ENCODE results near the gene PTGFRN.
"Not testable (repeated sequence)": the region's sequence is repeated elsewhere in the genome, so short reads cannot be mapped to it uniquely, and the experiment has no call there.

Gene PTGFRN

DNA sequence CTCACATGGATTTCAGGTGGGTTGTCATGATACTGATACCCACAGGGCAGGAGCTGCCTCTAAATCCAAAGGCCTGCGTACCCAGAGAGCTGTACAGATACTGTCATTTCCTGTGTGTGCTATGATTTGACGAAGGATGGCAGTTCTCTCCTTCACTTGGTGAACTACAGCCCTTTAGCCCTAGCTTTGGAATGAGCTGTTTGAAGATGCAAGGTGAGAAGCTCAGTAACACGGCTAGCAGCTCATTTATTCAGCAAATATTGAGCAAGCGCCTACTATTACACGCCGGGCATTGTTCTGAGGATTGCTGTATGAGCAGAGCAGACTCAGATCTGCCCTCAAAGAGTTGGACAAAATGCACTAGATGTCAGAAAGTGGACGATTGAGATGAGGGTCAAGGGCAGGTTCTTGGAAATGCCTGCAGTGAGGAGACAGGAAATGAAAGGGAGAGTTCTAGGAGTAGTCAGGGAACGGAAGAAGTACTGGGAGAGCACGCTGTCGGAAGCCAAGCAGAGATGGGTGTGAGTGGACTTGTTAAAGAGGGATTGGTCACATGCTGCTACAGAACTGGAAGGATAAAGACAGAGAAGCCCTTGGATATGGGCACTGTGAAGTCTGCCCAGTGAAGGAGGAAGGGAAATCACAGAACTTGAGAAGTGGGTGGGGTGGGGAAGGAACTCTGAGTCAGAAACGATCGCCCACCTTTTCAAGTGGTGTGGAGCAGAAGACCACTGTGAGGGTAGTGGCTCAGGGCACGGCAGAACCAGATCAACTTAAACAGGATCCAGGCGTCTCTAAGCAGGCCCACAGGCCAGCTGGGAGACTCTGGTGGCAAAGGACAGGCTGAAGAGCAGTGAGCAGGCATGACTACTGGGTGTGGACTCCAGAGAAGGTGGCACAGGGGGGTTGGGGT lies 7.1 kb downstream of the PTGFRN start:
- no peak for DNase-seq (ENCODE audit: low spot score)

DNA sequence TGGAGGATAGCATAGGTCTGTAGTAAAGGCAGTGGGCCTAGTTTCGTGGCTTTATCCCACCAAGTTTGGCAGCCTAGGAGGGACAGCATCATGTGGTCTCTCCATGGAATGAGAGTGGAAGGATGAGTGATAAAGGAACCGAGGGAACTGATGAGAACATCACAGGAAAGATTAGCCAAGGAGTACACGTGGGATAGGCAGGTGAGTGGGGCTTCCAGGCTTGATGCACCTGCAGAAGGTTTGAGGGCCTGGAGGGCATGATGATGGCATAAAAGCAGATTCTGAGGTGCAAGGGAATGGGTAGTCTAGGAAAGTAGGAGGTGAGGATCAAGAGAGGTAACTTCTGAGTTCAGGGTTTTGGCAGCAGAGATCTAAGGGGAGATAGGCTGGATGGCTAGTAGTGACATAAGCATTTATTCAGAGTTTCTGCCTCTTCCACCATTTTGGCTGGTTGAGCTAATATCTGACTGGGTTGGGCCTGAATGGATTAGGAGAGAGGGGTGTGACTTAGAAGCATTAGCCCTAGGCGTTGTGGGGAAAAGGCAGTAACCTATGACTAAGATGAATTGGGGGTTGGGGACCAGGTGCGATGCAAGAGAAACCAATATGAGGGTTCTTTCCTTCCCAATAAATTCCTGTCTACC lies 9.1 kb downstream of the PTGFRN start:
- DNase-seq (ENCODE audit: low spot score) = no peak

DNA sequence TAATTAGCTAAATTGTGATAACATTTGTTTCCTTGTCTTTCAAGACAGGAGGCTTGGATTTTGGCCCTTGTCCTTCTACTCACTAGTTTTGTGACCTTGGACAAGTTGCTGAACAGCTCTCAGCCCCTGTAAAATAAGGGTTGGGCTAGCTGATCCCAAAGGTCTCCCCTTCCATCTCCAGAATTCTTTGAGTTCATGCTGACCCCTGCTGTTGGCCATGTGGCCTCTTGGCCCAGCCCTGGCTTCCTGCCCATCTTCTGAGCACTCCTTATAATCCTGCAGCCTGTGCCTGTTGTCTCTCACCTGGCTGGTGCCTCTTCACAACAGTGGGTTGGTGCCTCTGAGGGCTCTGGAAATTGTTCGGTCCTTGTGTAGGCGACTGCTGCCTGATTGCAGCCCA lies 10.1 kb downstream of the PTGFRN start:
- no peak for DNase-seq (ENCODE audit: low spot score)

DNA sequence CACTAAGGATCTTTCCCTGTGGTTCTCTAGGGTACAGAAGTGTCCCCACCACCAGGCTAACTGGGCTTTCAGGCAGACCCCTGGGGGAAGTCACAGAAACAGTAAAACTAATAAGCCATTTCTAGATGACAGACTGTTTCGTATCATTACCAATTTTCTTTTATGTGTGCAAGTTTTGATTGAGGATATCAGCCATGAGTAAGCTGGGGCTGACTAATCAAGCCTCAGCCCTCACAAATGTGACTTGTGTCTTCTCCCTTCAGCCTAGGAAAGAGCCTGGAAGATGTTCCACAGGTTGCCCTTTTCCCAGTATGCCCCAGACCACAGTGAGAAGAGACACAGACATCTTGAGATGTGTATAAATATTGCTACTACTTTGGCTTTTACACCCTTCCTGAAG lies 10.5 kb downstream of the PTGFRN start:
- DNase-seq (ENCODE audit: low spot score) = no peak

DNA sequence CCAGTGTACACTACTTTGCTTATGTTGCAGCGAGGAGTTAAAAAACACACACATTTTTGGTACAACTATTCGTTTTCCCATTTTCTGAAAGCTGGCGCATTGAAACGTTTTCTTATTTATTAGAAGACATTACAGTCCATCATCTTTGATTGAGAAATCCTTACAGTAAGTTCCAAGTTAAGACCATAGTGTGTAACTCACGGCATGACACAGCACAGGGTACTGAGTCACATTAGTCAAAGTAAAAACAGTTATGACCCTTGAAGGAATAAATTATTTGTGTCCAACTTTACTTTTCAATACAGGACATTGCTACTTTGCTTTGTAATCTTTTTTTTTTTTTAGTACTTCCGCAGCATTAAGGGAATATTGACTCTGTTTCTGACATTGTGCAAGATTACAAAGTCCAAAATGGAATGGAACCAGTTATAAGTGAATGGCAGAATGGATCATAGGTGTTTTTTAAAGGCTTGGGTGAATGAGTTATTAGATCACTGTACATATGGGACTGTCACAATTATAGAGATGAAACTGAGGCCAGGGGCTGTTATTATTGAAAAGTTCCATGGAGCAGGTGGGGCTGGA lies 11.7 kb downstream of the PTGFRN start:
- no peak for DNase-seq (ENCODE audit: low spot score)

DNA sequence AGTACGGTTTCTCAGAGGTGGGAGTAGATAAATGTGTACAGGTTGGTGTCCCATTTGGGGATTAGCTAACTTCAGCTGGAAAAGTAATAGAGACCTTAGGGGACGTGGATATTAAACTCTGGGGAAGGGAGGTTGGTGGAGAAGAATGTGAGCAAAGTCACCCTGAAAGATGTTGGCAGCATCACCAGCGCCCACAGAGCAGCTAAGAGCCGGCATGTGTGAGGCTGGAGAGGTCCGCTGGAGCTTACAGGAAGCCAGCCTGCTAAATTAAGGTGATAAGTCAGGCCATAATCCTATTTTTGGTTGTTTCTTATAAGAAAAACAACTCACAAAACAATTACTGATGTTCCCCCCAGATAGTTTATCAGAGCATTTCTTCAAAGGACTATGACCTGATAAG lies 12.2 kb downstream of the PTGFRN start:
- no peak for DNase-seq (ENCODE audit: low spot score)

DNA sequence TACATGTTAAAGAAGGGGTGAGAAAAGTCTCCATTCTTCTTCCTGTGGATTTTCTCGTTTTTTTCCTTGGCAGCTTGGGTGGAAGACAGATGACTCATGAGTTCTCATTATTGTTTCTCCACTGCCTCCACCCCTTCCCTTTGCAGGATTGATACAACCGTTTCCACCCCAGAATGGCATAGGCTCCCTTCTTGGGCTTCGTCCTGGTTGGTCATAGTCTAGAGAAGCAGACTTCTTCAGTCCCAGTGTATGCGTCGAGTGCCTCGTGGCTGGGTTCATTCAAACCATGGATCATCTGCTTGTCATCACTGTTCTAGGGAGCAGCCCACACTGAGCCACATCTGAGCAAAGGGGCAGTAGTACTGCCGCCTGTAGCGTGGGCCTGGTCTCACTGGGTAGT lies 13.7 kb downstream of the PTGFRN start:
- DNase-seq (ENCODE audit: low spot score) = no peak

DNA sequence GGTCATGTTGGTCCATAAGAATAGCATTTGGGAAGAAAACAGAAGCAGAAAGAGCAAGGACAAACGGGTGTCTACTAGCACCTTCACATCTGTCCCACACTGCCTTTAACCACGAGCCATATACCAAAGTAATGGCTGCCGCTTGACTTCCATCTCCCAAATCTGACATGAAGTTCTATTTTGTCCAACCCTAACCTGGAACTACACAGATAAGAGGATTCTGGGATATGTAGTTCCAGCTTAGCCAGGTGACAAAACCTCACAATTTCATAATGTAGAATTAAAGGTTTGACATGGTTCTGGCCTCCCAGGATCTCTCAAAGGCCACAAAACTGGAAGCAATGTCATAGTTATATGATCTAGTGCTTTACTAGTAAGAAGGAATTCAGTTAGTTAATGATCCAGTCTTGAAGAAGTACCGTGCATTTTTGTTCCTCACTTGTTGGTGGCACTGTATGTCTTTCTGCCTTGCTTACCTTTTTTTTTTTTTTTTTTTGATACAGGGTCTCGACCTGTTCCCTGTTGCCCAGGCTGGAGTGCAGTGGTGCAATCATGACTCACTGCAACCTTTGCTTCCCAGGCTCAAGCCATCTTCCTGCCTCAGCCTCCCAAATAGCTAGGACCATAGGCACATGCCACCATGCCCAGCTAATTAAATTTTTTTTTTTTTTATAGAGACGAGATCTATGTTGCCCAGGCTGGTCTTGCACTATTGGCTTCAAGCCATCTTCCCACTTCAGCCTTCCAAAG lies 17.5 kb downstream of the PTGFRN start:
- DNase-seq (ENCODE audit: low spot score) = no peak

DNA sequence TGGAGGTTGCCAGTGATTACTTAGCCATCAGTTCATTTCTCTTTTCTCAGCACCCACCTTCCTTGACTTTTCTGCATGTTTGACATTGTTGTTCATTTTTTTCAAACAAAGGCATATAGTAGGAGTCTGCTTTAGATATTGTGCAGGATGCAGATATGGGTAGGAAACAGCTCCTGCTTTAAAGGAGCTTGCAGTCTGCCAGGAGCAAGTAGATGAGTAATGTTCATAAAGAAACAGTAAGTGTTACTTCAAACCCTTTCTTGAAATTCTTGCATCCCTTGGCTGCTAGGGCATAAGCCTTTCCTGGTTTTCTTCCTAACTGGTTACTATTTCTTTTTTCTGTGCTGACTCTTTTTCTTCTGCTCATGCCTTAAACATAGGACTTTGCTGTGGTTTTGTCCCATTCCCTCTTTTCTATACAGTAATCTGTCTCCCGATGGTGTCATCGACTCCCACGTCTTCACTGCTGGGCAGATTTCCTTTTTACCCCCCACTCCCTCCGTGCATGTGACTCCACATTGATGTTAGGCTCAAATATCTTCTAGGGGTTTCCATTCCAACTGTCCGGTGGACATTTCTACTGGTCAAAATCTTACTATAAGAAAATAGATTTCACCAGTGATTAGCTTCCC lies 20.4 kb downstream of the PTGFRN start:
- DNase-seq (ENCODE audit: low spot score) = no peak

DNA sequence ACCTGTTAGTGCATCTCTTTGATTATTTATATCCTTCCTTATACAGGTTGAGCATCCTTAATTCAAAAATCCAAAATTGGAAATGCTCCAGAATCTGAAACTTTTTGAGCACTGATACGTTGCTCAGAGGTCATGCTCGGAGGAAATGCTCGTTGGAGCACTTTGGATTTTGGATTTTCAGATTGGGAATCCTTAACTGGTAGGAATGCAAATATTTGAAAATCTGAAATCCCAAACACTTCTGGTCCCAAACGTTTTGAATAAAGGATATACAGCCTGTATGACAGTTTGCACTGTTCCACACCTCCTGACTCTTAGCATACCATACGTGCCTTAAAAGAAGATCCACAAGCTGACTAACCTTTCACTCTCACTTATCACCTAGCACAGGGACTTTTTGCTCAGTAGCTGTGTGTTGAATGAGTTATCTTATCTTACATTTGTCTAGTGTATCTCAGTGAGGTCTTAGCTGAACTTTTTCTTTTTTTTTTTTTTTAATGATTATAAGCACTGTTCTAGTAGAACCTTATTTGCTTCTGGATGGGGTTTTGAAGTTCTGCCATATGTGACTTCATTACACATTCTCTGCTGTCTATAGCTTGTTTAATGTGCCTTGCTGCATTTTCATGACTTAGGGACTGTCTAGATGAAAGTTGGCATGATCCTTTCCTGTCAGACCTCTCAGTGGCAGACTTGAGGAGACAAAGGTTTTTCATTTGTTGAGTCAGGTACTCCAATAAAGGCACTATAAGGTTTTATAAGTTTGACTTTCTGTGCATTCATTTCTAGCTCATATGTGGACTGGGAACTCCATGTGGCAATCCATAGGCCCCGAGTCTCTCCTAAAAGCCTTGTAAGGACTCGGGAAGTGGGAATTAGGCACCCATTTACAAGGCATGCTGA lies 21.6 kb downstream of the PTGFRN start:
- no peak for DNase-seq (ENCODE audit: low spot score)

DNA sequence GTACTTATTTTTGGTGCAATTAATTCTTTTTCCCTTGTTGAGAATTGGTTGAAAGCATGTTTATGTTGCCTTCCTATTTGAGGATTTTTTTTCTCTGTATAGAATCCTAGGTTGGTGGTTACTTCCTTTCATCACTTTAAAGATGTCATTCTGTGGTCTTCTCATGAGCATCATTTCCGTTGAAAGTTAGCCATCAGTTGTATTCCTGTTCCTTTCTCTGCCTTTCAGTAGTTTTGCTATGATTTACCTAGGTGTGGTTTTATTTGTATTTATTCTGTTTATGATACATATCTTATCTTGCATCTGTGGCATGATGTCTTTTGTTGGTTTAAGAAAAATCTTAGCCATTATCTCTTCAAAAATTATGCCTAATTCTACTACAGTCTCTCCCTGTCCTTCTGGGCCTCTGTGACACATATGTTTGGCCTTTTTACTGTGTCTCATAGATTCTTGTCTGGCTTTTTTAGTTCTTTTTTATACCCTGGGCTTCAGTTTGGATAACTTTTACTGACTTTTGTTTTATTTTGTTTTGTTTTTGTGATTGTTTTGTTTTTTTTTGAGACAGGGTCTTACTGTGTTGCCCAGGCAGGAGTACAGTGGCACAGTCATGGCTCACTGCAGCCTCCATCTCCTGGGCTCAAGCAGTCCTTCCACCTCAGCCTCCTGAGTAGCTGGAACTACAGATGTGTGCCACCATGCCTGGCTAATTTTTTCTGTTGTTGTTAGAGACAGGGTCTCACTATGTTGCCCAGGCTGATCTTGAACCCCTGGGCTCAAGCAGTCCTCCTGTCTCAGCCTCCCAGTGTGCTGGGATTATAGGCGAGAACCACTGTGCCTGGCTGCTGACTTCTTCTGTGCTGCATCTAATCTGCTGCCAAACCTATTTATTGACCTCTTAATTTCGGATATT lies 24.1 kb downstream of the PTGFRN start:
- no peak for DNase-seq (ENCODE audit: low spot score)

DNA sequence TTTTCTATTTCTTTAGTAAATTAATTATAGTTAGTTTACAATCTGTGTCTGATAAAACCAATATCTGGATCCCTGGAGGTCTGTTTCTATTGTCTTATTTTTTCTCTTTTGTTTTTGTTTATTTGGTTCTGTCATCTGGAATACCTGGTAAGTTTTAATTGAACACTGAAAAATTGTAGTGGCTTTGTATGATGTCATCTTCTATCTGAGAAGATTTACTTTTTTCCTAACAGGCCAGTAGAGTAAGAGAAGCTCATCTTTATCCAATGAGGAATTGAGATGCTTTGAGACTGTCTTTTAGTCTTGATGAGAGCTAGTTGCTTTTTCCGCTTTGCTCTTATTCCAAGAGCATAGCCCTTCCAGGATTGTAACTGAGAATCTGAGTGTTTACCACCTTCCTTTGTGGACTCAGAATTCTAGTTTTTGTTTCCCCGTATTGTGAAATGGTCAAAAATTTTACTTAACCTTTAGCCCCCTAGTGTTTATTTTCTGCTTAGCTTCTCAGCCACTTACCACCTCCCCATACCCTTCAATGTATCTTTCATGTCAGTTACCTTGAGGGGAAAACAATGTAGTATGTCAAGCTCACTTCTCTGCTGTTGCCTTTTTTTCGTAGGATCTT lies 25.0 kb downstream of the PTGFRN start:
- peak; percentile 9 for DNase-seq (ENCODE audit: low spot score)

DNA sequence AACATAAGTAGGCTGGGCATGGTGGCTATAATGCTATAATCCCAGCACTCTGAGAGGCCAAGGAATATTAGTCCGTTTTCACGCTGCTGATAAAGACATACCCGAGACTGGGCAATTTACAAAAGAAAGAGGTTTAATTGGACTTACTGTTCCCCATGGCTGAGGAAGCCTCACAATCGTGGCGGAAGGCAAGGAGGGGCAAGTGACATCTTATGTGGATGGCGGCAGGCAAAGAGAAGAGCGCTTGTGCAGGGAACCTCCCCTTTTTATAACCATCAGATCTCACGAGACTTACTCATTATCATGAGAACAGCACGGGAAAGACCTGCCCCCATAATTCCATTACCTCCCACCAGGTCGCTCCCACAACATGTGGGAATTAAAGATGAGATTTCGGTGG lies 28.5 kb downstream of the PTGFRN start:
- no peak for DNase-seq (ENCODE audit: low spot score)

DNA sequence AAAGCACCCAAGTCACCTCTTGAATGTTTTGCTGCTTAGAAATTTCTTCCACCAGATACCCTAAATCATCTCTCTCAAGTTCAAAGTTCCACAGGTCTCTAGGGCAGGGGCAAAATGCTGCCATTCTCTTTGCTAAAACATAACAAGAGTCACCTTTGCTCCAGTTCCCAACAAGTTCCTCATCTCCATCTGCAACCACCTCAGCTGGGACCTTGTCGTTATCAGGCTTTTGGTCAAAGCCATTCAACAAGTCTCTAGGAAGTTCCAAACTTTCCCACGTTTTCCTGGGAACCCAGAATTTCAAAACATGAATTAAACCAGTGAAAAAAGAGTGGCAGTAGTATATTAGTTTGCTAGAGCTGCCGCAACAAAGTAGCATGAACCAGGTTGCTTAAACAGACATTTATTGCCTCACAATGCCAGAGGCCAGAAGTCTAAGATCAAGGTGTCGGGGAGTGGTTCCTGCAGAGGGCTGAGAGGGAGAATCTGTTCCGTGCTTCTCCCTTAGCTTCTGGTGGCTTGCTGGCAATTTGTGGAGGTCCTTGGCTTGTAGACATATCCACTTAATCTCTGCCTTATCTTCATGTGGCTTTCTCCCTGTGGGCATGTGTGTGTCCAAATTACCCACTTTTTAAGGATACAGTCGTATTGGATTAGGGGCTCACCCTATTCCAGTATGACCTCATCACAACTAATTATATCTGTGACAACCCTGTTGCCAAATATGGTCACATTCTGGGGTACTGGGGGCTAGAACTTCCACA lies 30.2 kb downstream of the PTGFRN start:
- DNase-seq (ENCODE audit: low spot score) = not testable (repeated sequence)

DNA sequence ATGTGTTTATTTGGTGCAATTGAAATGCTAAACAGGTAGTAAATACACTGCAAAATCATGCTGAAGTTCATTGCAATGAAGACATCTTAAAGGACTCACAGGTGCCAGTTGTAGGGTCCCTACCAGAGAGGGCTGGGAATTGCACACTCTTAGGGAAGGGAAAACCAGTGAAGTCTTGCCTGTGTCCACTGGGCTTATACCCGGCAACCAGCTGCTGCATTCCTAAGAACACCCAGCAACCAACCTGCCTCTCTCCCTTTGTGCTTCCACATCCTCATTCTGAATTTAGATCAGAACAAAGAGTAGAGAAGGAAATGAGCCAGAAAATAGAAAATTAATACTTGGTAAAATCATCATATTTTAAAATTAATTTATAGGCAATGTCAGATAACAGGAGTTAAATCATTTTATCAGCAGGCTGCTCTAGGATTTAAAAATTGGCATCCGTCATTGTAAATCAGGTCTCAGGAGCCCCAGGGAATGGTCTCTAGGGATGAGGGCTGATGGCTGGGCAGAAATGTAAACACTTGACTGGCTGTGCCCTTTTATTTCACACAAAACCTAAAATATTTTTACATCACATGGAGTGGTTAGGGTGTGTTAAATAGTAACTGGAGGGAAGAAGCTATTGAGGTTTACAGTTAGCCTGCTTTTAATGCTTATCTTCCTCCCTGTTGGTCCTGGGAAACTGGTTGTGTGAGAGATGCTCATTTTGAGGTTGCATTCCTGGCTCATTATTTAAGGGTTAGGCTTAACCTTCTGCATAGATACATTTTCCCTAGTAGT lies 31.3 kb downstream of the PTGFRN start:
- no peak for DNase-seq (ENCODE audit: low spot score)

DNA sequence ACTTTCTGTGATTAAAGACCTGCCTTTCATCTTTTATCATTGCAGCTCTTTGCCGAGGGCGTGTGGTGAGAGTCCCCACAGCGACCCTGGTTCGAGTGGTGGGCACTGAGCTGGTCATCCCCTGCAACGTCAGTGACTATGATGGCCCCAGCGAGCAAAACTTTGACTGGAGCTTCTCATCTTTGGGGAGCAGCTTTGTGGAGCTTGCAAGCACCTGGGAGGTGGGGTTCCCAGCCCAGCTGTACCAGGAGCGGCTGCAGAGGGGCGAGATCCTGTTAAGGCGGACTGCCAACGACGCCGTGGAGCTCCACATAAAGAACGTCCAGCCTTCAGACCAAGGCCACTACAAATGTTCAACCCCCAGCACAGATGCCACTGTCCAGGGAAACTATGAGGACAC lies 32.0 kb downstream of the PTGFRN start:
- DNase-seq (ENCODE audit: low spot score) = no peak

DNA sequence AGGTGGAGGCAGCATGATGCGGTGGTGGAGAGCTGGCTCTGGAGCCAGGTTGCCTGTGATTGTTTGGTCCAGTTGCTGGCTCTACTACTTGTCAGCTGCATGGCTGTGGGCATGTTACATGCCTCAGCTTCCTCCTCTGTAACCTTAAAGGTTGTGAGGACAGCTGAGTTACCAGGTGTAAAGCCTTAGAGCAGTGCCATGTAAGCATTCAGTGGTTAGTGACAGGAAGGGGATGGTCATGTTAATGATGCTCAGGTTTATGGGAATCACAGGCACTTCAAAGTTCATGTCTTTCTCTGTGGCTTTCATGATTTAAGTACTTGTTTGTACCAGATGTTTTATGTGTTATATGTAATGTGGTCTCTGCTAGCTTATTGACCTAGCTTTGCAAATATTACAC lies 32.6 kb downstream of the PTGFRN start:
- DNase-seq (ENCODE audit: low spot score) = no peak

DNA sequence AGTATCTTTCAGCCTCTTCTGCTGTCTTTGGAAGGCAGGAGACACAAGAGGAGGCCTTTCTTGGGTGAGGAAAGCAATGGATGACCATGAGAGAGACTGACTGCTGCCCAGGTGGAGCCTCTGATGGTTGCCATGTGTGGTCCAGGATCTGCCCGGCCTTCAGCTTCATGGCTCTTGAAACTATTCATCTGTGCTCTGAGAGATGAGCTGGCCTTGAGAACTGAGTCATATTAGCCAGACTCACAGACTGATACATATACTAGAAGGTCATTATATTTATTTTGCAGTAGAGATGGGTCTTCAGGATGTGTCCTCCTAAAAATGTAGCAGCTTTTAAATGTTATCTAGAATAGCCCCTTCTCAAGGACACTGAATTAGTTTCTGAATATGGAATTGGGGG lies 33.7 kb downstream of the PTGFRN start:
- peak; percentile 14 for DNase-seq (ENCODE audit: low spot score)

All from RKO (cell line).